Fibroblast of skin of back (primary cell): ENCODE measurements around the gene CTPS2. TPM values are rescaled to one million over a fixed set of nuclear protein-coding genes. Genes with fewer than 3 reads are reported as not detected.
"Not testable (repeated sequence)": the region's sequence is repeated elsewhere in the genome, so short reads cannot be mapped to it uniquely, and the experiment has no call there.

ENCODE experiments used
- DNase-seq: peaks from one replicate; pipeline ENCODE4 v3.0.0-alpha.2; 2013
- polyA plus RNA-seq, 2 experiments: library from polyadenylated mRNA; unstranded; fragments of 120-200 nt; gene quantifications; one replicate each; pipeline ENCODE4 v1.2.1, GENCODE V29; 2013; ENCODE audit not compliant: insufficient read length in 2 of 2

CTPS2 gene
- polyA plus RNA-seq (2013, experiment 1 of 2; ENCODE audit: insufficient read length), result 12.8 TPM
- polyA plus RNA-seq (2013, experiment 2 of 2; ENCODE audit: insufficient read length), result 9.6 TPM

- peak; percentile 55 for DNase-seq
Observed at GRCh38 chrX:16712548-16713155, at the start of gene CTPS2. CTPS2 (minus strand) TSS chrX:16712669; CDS start chrX:16702902, 9,767 bp downstream.

GRCh38 chrX:16761500-16761899, 49.0 kb upstream of the CTPS2 start:
- DNase-seq, result not testable (repeated sequence)

- DNase-seq, result no peak
Observed at GRCh38 chrX:16756724-16757123, 44.3 kb upstream of the CTPS2 start.

- DNase-seq, result no peak
Observed at GRCh38 chrX:16754019-16754418, 41.5 kb upstream of the CTPS2 start.

GRCh38 chrX:16750136-16750535, 37.7 kb upstream of the CTPS2 start:
- no peak for DNase-seq

- DNase-seq, result no peak
Observed at GRCh38 chrX:16748425-16748824, 36.0 kb upstream of the CTPS2 start.

GRCh38 chrX:16745659-16746058, 33.2 kb upstream of the CTPS2 start:
- no peak for DNase-seq

GRCh38 chrX:16745102-16745501, 32.6 kb upstream of the CTPS2 start:
- DNase-seq, result no peak

- DNase-seq, result peak; percentile 38
Observed at GRCh38 chrX:16743604-16744325, 31.3 kb upstream of the CTPS2 start.

GRCh38 chrX:16739574-16739973, 27.1 kb upstream of the CTPS2 start:
- no peak for DNase-seq

- DNase-seq, result no peak
Observed at GRCh38 chrX:16737024-16737423, 24.6 kb upstream of the CTPS2 start.

GRCh38 chrX:16733013-16733412, 20.5 kb upstream of the CTPS2 start:
- DNase-seq, result no peak

- DNase-seq, result no peak
Observed at GRCh38 chrX:16730450-16730849, 18.0 kb upstream of the CTPS2 start.

GRCh38 chrX:16727637-16728036, 15.2 kb upstream of the CTPS2 start:
- DNase-seq, result no peak

- not testable (repeated sequence) for DNase-seq
Observed at GRCh38 chrX:16726347-16726988, 14.0 kb upstream of the CTPS2 start.

- DNase-seq, result no peak
Observed at GRCh38 chrX:16725072-16725471, 12.6 kb upstream of the CTPS2 start.

- no peak for DNase-seq
Observed at GRCh38 chrX:16722481-16722880, 10.0 kb upstream of the CTPS2 start.

GRCh38 chrX:16719334-16720084, 7.0 kb upstream of the CTPS2 start, which contains the start of gene SYAP1:
SYAP1 (plus strand) TSS chrX:16719612; CDS start chrX:16719725, 113 bp downstream.
- DNase-seq, result peak; percentile 96

GRCh38 chrX:16718824-16719333, 6.4 kb upstream of the CTPS2 start:
- DNase-seq, result no peak

- DNase-seq, result not testable (repeated sequence)
Observed at GRCh38 chrX:16716451-16716850, 4.0 kb upstream of the CTPS2 start.

- DNase-seq, result not testable (repeated sequence)
Observed at GRCh38 chrX:16715638-16716037, 3.2 kb upstream of the CTPS2 start.

GRCh38 chrX:16714504-16714903, 2.0 kb upstream of the CTPS2 start:
- DNase-seq, result no peak
